Naive thymus-derived CD8-positive, alpha-beta T cell (primary cell): ENCODE results near the gene DENND4B. TPM values are rescaled to one million over a fixed set of nuclear protein-coding genes. Genes with fewer than 3 reads are reported as not detected.
A peak's percentile ranks its signal among the peaks of the same experiment; 100 is the strongest.

Experiments used
- ATAC-seq, 2 donors: fragments of 150-1000 bp; cut with Tn5 transposase in 1 of 2; sonication (Bioruptor Pico), chemical (Tn5 transposase) in 1 of 2; 1 replicate in 1 of 2; 2 replicates in 1 of 2; pipeline ENCODE4 v1.10.0; 2021; ENCODE audit warnings: mild to moderate bottlenecking in 2 of 2, moderate library complexity in 2 of 2
- POLR2A ChIA-PET: fragments of 350-600 bp; sonication (Branson Sonifier 250); formaldehyde crosslinking; loops from one replicate; lab custom pipeline; 2021; ENCODE audit warnings: antibody characterized with exemption; lab: Charles Lee
- DNase-seq, 10 donors: peaks; one replicate each; pipeline versions ENCODE4 v3.0.0 to v3.0.0-alpha.2; 2020 to 2022
- H3K27ac Mint-ChIP-seq, 10 donors: one replicate each; pipeline ENCODE4 v1.8.0; 2020 to 2022; ENCODE audit warnings: mild to moderate bottlenecking in 10 of 10, mixed read lengths in 10 of 10, moderate library complexity in 4 of 10, inconsistent platforms in 1 of 10
- H3K27me3 Mint-ChIP-seq, 5 donors: one replicate each; pipeline ENCODE4 v1.8.0; 2021 to 2022; ENCODE audit warnings: mixed read lengths in 5 of 5
- H3K36me3 Mint-ChIP-seq, 3 donors: one replicate each; pipeline ENCODE4 v1.8.0; 2020 to 2022; ENCODE audit warnings: mixed read lengths in 3 of 3, mild to moderate bottlenecking in 2 of 3, inconsistent platforms in 1 of 3
- H3K4me1 Mint-ChIP-seq, 4 donors: one replicate each; pipeline ENCODE4 v1.8.0; 2021 to 2022; ENCODE audit warnings: mixed read lengths in 4 of 4
- H3K4me3 Mint-ChIP-seq, 10 donors: one replicate each; pipeline ENCODE4 v1.8.0; 2020 to 2022; ENCODE audit warnings: mild to moderate bottlenecking in 10 of 10, mixed read lengths in 10 of 10, moderate library complexity in 6 of 10, inconsistent platforms in 1 of 10
- H3K9me3 Mint-ChIP-seq, 9 donors: one replicate each; pipeline ENCODE4 v1.8.0; 2020 to 2022; ENCODE audit warnings: mixed read lengths in 9 of 9, mild to moderate bottlenecking in 3 of 9, inconsistent platforms in 1 of 9, moderate library complexity in 1 of 9
- polyA plus RNA-seq, 3 donors: library from polyadenylated mRNA; unstranded; fragments of 300-500 nt; fragmentation: Illumina TruSeq; gene quantifications; one replicate each; pipeline ENCODE4 v1.2.3, GENCODE V29; 2021
- total RNA-seq, 8 experiments: library from RNA in 2 of 8; stranded (reverse) in 2 of 8; gene quantifications; one replicate each; pipeline ENCODE4 v1.2.3 and lab custom pipeline; 2021 to 2026

The DENND4B gene, protein sequence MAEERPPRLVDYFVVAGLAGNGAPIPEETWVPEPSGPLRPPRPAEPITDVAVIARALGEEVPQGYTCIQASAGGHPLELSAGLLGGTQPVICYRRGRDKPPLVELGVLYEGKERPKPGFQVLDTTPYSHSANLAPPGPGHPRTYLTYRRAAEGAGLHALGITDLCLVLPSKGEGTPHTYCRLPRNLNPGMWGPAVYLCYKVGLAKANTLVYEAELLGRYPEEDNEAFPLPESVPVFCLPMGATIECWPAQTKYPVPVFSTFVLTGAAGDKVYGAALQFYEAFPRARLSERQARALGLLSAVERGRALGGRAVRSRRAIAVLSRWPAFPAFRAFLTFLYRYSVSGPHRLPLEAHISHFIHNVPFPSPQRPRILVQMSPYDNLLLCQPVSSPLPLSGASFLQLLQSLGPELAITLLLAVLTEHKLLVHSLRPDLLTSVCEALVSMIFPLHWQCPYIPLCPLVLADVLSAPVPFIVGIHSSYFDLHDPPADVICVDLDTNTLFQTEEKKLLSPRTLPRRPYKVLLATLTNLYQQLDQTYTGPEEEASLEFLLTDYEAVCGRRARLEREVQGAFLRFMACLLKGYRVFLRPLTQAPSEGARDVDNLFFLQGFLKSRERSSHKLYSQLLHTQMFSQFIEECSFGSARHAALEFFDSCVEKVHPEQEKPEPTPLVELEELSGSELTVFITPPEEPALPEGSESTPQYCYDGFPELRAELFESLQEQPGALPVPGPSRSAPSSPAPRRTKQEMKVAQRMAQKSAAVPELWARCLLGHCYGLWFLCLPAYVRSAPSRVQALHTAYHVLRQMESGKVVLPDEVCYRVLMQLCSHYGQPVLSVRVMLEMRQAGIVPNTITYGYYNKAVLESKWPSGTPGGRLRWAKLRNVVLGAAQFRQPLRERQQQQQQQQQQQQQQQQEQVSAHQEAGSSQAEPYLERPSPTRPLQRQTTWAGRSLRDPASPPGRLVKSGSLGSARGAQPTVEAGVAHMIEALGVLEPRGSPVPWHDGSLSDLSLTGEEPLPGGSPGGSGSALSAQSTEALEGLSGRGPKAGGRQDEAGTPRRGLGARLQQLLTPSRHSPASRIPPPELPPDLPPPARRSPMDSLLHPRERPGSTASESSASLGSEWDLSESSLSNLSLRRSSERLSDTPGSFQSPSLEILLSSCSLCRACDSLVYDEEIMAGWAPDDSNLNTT (N-terminal part only)
- 100 to 1,000 TPM; 174 to 194 TPM for total RNA-seq
- 10 to 100 TPM; 12.0 to 21.2 (median 19.0) TPM for polyA plus RNA-seq
- 129 to 174 (median 147) reads per million in 6 experiments for total RNA-seq (lab: John Stamatoyannopoulos, UW)

- peaks cover 4 to 65% (median 8%) of the 10 kb centered on the region in 3 donors for H3K36me3 Mint-ChIP-seq
- POLR2A ChIA-PET: interaction anchor here (0.8 to 14.0 kb wide), 23 partner anchors 7 to 326 kb away, joined by 3 to 315 read pairs (median 5); partner anchors contain the start of genes CREB3L4, CRTC2, GATAD2B and ILF2
Measured at GRCh38 chr1:153946622-153947241, at the start of gene DENND4B. DENND4B (minus strand) TSS chr1:153946718; CDS start chr1:153944374, 2,344 bp downstream.

GRCh38 chr1:153995640-153996039 is 49.1 kb upstream of the DENND4B start:
- Mint-ChIP-seq H3K36me3 (peaks cover 14 to 56% (median 32%) of the 10 kb centered on the region in 3 donors), H3K4me1 (peaks cover 18 to 40% (median 34%) of the 10 kb centered on the region in 4 donors), H3K27ac (peak overlapping the region in 7 of 10 donors; percentile 51 to 83 (median 68)), H3K9me3 (no peaks in the 10 kb centered on the region), H3K27me3 (peaks cover 0 to under 1% (median 0%) of the 10 kb centered on the region in 5 donors), H3K4me3 (peak overlapping the region in 3 of 10 donors; percentile 4 to 62 (median 13))
- DNase-seq (no peak), ATAC-seq (no peak)
- POLR2A ChIA-PET: interaction anchor here (0.9 to 1.2 kb wide), 2 partner anchors 19 to 39 kb away, joined by 3 to 5 read pairs; no protein-coding TSS in a partner anchor

More at GRCh38 chr1:153946622-153947241, at the start of gene DENND4B:
- peak; percentile 57 to 60 for ATAC-seq
- Mint-ChIP-seq H3K9me3 (no peaks in the 10 kb centered on the region), H3K4me3 (peak within 1 kb of the TSS; percentile 91 to 98 (median 94)), H3K27ac (peak within 1 kb of the TSS; percentile 92 to 98 (median 95)), H3K4me1 (peaks cover 32 to 63% (median 47%) of the 10 kb centered on the region in 4 donors), H3K27me3 (no peaks in the 10 kb centered on the region)
- peak; percentile 46 to 85 (median 70) for DNase-seq

DNA sequence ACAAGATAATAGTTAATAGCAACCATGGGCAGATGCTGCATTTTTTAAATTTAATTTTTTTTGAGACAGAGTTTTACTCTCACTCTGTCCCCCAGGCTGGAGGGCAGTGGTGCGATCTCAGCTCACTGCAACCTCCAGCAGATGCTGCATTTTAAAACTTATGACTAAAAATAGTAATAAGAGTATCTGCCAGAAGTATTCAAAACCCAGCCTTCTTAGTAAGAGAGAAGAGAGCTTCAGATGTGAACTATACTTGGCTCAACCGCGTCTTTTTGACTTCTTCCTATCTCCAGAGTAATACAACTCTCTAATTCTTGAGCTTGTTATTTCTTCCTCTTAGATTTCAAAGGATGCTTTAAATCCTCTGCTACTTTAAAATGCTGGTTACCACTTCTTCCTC is 48.7 kb upstream of the DENND4B start:
- H3K27me3 Mint-ChIP-seq: peaks cover 0 to 2% (median 0%) of the 10 kb centered on the region in 5 donors
- ATAC-seq (no peak), DNase-seq (no peak)
- peak overlapping the region in 3 of 10 donors; percentile 13 to 62 (median 24) for H3K4me3 Mint-ChIP-seq
- POLR2A ChIA-PET: interaction anchor here (0.6 to 1.2 kb wide), 3 partner anchors 18 to 1718 kb away, joined by 3 to 5 read pairs (median 3); no protein-coding TSS in a partner anchor
- peaks cover 22 to 44% (median 38%) of the 10 kb centered on the region in 4 donors for H3K4me1 Mint-ChIP-seq
- peaks cover 14 to 58% (median 32%) of the 10 kb centered on the region in 3 donors for H3K36me3 Mint-ChIP-seq
- H3K27ac Mint-ChIP-seq: peak overlapping the region in 6 of 10 donors; percentile 40 to 83 (median 60)
- no peaks in the 10 kb centered on the region for H3K9me3 Mint-ChIP-seq

- POLR2A ChIA-PET: interaction anchor here (0.6 to 4.8 kb wide), 14 partner anchors 8 to 352 kb away, joined by 3 to 87 read pairs (median 26); partner anchors contain the start of genes CREB3L4, CRTC2, DENND4B and HAX1
- H3K27me3 Mint-ChIP-seq: peaks cover 0 to 2% (median 0%) of the 10 kb centered on the region in 5 donors
- H3K9me3 Mint-ChIP-seq: no peaks in the 10 kb centered on the region
- H3K4me1 Mint-ChIP-seq: peaks cover 27 to 54% (median 48%) of the 10 kb centered on the region in 4 donors
- peak overlapping the region; percentile 99 to 100 (median 100) for H3K27ac Mint-ChIP-seq
- no peak for ATAC-seq
- DNase-seq: no peak
- peak overlapping the region; percentile 90 to 100 (median 98) for H3K4me3 Mint-ChIP-seq
- peaks cover 14 to 57% (median 32%) of the 10 kb centered on the region in 3 donors for H3K36me3 Mint-ChIP-seq
Measured at GRCh38 chr1:153991806-153992205, 45.3 kb upstream of the DENND4B start.

- Mint-ChIP-seq H3K9me3 (no peaks in the 10 kb centered on the region), H3K27ac (peak overlapping the region; percentile 99 to 100 (median 100)), H3K4me3 (peak overlapping the region; percentile 90 to 100 (median 98)), H3K36me3 (peaks cover 14 to 51% (median 32%) of the 10 kb centered on the region in 3 donors), H3K4me1 (peaks cover 32 to 60% (median 53%) of the 10 kb centered on the region in 4 donors), H3K27me3 (peaks cover 0 to 2% (median 0%) of the 10 kb centered on the region in 5 donors)
- ATAC-seq: peak in 1 of 2 donors; percentile 0
- POLR2A ChIA-PET: interaction anchor here (0.6 to 4.8 kb wide), 42 partner anchors 9 to 965 kb away, joined by 3 to 87 read pairs (median 7); partner anchors contain the start of genes CREB3L4, CRTC2, DENND4B and GATAD2B
- DNase-seq: peak in 1 of 10 donors; percentile 29
Measured at GRCh38 chr1:153991151-153991630, 44.7 kb upstream of the DENND4B start.

- peaks cover 35 to 63% (median 58%) of the 10 kb centered on the region in 4 donors for H3K4me1 Mint-ChIP-seq
- H3K4me3 Mint-ChIP-seq: peak within 1 kb of the TSS; percentile 90 to 100 (median 98)
- peak; percentile 59 to 97 (median 92) for DNase-seq
Measured at GRCh38 chr1:153990468-153991150, 44.1 kb upstream of the DENND4B start, which contains the start of gene RPS27. RPS27 (plus strand) TSS chr1:153990762; CDS start chr1:153990797, 35 bp downstream.

GRCh38 chr1:153987621-153988020 is 41.1 kb upstream of the DENND4B start:
- no peak for DNase-seq
- peaks cover 9 to 22% (median 16%) of the 10 kb centered on the region in 3 donors for H3K36me3 Mint-ChIP-seq
- no peaks in the 10 kb centered on the region for H3K9me3 Mint-ChIP-seq
- POLR2A ChIA-PET: interaction anchor here (0.7 to 6.1 kb wide), 10 partner anchors 10 to 353 kb away, joined by 3 to 40 read pairs (median 8); partner anchors contain the start of genes CREB3L4, DENND4B, GATAD2B and JTB
- no peak for ATAC-seq
- peaks cover 0 to 4% (median 0%) of the 10 kb centered on the region in 5 donors for H3K27me3 Mint-ChIP-seq
- H3K4me3 Mint-ChIP-seq: peak overlapping the region in 1 of 10 donors; percentile 74
- peak overlapping the region in 6 of 10 donors; percentile 84 to 94 (median 92) for H3K27ac Mint-ChIP-seq
- H3K4me1 Mint-ChIP-seq: peaks cover 35 to 58% (median 49%) of the 10 kb centered on the region in 4 donors

More at GRCh38 chr1:153990468-153991150, 44.1 kb upstream of the DENND4B start, which contains the start of gene RPS27:
- POLR2A ChIA-PET: interaction anchor here (0.5 to 4.8 kb wide), 60 partner anchors 9 to 1100 kb away, joined by 3 to 87 read pairs (median 6); partner anchors contain the start of genes ATP8B2, CHTOP, CREB3L4 and CRTC2
- Mint-ChIP-seq H3K9me3 (no peaks in the 10 kb centered on the region), H3K27ac (peak within 1 kb of the TSS; percentile 99 to 100 (median 100)), H3K36me3 (peaks cover 13 to 47% (median 29%) of the 10 kb centered on the region in 3 donors), H3K27me3 (peaks cover 0 to 2% (median 0%) of the 10 kb centered on the region in 5 donors)
- ATAC-seq: peak; percentile 82 to 86

- POLR2A ChIA-PET: interaction anchor here (0.9 to 6.1 kb wide), 17 partner anchors 9 to 351 kb away, joined by 3 to 40 read pairs (median 6); partner anchors contain the start of genes CREB3L4, CRTC2, DENND4B and GATAD2B
- H3K27ac Mint-ChIP-seq: peak within 1 kb of the TSS; percentile 81 to 94 (median 92)
- peaks cover 0 to 4% (median 0%) of the 10 kb centered on the region in 5 donors for H3K27me3 Mint-ChIP-seq
- peak within 1 kb of the TSS; percentile 72 to 90 (median 84) for H3K4me3 Mint-ChIP-seq
- H3K4me1 Mint-ChIP-seq: peaks cover 26 to 43% (median 36%) of the 10 kb centered on the region in 4 donors
- peak in 1 of 2 donors; percentile 7 for ATAC-seq
- H3K9me3 Mint-ChIP-seq: no peaks in the 10 kb centered on the region
- peaks cover 0 to 7% (median 2%) of the 10 kb centered on the region in 3 donors for H3K36me3 Mint-ChIP-seq
- peak in 2 of 10 donors; percentile 20 to 36 for DNase-seq
Measured at GRCh38 chr1:153985941-153986761, 39.6 kb upstream of the DENND4B start, which contains the start of gene RAB13. RAB13 (minus strand) TSS chr1:153986339; CDS start chr1:153986236, 103 bp downstream.
